ENCODE data around the gene RPP25. TPM values are rescaled to one million over a fixed set of nuclear protein-coding genes. Genes with fewer than 3 reads are reported as not detected.
"Not testable (repeated sequence)": the region's sequence is repeated elsewhere in the genome, so short reads cannot be mapped to it uniquely, and the experiment has no call there.

Gene RPP25
- total RNA-seq, 1 donor from 2014 or later, result 5.4 TPM

DNA sequence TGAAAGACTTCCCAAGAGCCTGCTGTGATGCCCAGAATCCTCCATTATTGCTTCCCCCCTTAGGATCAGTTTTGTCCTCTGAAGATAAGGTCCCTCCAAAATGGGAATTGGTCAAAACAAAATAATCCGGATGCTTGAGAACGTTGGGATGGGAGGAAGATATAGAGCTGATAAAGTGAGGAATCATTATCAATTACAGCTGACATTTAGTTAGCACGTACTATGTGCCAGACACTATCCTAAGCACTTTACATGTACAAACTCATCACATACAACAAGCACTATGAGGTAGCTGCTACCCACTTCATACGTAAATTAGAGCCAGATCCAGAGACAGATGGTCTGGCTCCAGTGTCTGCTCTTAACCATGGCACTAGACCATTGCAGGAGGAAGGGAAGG lies 6.6 kb upstream of the RPP25 start:
- intact Hi-C loops (cut with micrococcal nuclease), result no loop called here

DNA sequence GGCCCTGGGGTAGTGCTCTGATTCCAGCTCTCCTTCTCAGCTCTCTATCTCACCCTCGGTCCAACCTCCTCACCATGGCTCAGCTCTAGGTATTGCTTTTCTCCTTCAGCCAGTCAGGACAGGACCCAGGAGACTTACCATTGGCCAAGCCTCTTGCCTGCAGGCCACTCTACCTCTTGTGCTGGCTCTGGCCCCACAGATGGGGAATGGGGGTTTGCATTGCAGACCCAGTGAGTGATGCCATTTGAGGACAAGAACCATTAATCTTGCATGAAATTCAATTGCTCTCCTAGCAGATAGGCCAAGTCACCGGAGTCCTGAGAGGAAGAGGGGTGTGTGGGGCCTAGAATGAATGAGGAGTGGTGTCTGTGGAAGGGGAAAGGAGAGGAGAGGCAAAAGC lies 6.1 kb upstream of the RPP25 start:
- intact Hi-C loops (cut with micrococcal nuclease), result no loop called here

DNA sequence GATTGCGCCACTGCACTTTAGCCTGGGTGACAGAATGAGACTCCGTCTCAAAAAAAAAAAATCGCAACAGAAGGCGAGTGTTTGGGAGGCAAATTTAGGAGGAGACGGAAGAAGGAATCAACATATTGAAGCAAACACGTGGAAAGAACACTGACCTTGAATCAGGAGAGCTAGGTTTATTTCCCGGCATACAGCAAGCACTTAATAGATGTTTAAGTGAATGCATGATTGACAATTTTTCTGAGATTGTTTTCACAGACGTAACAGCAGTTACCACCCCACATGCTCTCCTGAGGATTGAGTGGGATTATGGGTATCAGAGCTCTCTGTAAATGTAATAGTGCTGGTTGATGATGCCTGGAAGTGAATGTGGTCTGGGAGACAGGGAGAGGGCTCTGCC lies 5.6 kb upstream of the RPP25 start:
- intact Hi-C loops (cut with micrococcal nuclease), result no loop called here

DNA sequence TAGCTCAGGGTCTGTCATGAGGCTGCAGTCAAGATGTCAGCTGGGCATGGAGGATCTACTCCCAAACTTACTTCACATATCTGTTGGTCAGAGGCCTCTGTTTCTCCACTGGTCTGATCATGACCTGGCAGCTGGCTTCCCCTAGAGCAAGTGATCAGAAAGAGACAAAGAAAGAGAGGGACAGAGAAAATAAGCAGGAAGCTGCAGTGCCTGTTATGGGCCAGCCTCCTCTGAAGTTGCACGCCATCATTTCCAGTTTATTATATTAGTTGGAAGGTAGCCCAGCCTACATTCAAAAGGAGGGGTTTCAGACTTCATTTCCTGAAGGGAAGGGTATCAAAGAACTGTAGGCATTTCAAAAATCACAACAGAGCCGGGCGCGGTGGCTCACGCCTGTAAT lies 5.0 kb upstream of the RPP25 start:
- intact Hi-C loops (cut with micrococcal nuclease), result no loop called here

DNA sequence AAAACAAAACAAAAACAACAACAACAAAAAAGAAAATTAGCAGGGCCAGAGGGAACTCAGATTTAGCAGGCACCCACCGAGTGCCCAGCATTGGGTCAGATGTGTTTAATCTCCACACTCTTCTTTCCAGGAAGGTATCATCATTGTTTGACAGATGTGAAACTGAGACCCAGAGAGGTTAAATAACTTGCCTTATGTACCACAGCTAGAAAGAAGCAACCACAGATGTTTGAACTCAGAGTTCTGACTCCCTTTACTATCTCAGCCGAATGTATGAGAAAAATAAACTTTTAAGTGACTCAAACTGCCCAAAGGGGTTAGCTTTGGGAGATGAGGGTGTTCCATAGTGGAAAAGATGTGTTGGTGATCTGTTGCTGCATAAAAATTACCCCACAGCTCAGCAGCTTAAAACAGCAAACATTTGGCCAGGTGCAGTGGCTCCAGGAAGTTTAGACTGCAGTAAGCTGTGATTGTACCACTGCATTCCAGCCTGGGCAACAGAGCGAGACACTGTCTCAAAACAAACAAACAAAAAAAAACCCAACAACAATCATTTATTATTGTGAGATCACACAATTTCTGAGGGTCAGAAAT lies 4.5 kb upstream of the RPP25 start:
- intact Hi-C loops (cut with micrococcal nuclease), result no loop called here

DNA sequence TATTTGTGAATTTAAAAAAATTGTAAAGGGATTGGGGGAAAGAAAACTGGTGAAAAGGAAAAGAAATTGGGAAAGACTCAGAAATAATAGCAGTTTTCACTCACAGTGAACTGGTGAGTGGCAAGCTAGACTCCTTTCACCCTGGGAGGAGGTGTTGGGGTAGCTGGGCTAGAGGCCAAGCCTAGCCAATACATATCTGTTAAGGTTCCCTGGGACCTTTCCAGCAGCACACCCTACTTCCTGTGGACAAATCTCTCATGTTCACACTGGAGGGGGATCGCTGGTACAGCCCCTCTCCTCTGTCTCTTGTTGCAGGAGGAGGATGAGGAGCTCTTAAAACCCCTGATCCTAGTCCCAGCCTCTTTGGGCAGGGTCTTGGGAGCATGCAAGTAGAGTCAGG lies 3.7 kb upstream of the RPP25 start:
- intact Hi-C loops (cut with micrococcal nuclease), result no loop called here

DNA sequence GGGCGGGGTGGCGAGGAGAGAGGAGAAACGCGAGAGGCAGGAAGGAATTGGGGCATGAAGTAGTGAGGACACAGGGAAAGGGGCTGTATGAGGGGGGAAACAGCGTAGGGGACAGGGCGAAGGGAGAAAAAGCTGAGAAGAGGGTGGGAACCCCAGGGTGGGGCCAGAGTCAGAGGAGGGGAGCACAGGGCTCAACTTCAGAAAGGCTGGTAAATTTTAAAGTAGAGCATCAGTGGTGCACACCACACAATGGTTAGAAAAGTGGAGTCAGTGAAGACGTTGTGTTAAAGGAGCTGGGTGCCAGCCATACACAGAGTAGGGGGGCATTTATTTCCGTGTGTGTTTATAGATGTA lies 3.0 kb upstream of the RPP25 start:
- intact Hi-C loops (cut with micrococcal nuclease), result loop anchor here (5.0 to 10.0 kb wide), 3 partner anchors 417 to 685 kb away; partner anchors contain the start of genes ARID3B, IMP3, SIN3A and SNX33

DNA sequence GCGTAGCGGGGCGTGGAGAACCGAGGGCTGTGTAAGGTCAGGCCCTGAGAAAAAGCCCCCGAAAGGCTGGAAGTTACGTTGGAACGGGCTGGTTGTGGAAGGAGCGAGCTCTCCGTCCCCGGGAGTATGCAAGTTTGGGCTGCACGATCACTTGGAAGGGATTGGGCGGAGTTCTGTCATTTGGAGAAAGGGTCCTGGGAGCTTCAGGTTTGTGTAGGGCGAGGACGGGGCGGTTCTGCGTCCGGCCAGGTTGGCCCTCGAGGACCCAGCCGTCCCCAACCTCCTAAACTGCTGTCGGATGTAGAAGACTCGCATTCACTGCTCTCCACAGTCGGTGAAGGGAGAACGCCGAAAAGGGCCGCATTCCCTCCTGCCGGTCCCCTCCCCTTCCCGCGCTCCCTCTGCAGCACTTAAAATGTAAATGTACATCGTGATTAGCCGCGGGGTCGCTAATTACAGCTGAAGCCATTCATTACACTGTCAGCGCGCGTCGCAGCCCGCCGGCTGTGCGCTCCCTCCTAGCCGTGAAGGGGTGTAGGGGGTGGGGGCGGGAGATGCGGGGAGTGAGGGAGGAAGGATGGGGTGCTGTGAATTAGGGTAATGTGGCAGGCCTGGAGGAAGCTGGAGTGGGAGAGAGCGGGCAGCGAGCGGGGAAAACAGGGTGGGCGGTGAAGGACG lies 2.5 kb upstream of the RPP25 start:
- intact Hi-C loops (cut with micrococcal nuclease), result loop anchor here (5.0 to 10.0 kb wide), 3 partner anchors 417 to 686 kb away; partner anchors contain the start of genes ARID3B, IMP3, SIN3A and SNX33

DNA sequence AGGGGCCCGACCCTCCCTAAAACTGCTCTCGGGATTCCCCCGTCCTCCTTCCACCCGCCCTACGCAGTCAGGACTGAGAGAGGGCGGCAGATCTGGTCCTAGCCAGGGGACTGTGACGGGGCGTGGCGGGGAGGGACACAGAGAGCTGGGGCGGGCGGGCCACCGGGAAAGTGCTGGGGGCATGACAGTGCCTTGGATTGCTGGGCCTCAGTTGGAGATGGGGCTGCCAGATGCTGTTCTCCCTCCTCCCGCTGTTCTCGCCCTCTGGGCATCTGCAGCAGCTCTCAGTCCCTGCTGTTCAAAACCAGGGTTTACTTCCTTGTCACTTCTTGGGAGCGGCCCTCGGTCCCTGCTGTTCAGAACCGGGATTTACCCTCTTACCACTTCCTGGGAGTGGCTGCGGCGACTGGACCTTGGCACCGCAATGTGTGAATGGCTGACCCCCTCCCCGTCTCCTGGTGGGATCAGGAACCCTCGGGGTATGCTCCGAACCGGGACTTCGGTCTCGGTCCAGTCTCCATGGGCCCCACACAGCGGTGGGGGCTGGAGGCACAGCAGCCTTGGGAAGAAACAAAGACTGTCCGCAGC lies 1.8 kb upstream of the RPP25 start:
- intact Hi-C loops (cut with micrococcal nuclease), result loop anchor here (5.0 to 10.0 kb wide), 3 partner anchors 416 to 686 kb away; partner anchors contain the start of genes ARID3B, IMP3, SIN3A and SNX33

DNA sequence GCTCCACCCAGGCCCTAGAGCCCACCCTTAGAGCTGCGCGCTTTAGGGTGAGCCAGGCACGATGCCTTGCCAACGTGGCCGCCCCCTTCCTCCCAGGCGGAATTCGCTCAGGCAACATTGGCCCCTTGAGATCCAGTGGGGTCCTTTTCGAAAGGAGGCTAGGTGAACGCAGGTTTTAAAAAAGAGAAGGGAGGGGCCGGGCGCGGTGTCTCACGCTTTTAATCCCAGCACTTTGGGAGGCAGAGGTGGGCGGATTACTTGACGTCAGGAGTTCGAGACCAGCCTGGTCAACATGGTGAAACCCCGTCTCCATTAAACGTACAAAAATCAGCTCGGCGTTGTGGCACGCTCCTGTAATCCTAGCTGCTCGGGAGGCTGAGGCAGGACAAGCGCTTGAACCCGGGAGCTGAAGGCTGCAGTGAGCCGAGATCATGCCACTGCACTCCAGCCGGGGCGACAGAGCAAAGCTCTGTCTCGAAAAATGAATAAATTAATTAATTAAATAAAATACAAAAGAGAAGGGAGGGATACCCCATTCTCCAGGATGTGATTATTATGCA lies 984 bp upstream of the RPP25 start:
- intact Hi-C loops (cut with micrococcal nuclease), result loop anchor here (5.0 to 10.0 kb wide), 3 partner anchors 415 to 687 kb away; partner anchors contain the start of genes ARID3B, IMP3, SIN3A and SNX33

DNA sequence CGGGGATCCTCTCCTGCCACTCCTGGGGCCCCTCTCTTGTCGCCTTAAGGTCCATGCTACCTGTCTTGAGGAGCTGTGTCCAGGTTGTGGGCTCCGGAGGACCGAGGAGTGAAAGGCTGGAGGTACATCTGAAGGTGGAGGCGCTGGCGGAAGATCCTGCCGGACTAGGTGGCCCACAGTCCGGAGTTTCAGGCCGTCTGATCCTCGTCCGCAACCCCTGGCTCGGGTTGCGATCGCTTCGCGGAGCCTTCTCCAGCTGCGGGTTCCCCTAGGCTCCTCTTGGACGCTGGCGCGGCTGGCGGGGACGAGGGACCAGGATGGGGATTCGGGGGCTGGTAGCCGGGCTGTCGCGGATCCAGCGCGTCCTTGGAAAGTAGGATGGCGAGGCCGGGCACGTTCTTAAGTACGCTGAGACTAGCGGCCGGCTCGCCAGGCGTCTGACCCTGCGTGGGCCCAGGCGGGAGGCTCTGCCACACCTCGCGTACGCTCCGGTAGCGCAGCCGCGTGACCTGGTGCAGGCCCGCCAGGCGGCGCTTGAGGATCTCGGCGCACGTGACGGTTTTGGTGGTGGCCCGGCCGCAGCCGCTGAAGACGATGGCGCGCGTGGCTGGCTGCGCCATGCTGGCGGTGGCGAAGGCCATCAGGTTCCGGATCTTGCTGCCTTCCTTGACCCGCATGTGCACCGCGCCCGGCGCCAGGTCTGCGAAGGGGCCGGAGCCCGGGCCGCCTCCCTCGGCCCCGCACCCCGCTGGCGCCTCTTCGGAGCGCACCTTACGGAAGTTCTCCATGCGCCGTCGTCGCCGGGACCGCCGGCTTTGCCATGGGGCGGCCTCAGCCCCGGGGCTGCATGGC lies 550 bp downstream of the RPP25 start:
- intact Hi-C loops (cut with micrococcal nuclease), result loop anchor here (1.0 to 10.0 kb wide), 7 partner anchors 18 to 689 kb away; partner anchors contain the start of genes ARID3B, COX5A, IMP3 and PPCDC

DNA sequence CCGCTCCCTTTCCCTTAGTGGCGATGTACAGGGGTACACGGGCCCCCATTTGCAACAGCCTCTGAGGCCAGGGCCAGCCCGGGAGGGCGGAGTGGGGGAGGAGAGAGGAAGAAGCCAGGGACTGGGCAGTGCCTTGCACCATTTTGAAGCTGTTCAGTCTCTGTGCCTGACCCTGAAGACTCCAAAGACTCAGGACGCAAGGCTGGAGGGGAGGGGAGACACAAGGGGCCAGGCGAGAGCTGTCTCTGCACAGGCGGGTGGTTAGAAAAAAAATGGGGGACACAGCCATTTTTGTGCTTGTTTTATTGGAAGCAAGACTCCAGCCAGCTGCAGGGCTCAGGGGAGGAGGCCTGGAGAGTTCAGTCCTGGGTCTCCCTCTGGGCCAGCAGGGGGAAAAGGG lies 1.6 kb downstream of the RPP25 start:
- intact Hi-C loops (cut with micrococcal nuclease), result loop anchor here (5.0 to 10.0 kb wide), 3 partner anchors 413 to 690 kb away; partner anchors contain the start of genes ARID3B, IMP3, SIN3A and SNX33

DNA sequence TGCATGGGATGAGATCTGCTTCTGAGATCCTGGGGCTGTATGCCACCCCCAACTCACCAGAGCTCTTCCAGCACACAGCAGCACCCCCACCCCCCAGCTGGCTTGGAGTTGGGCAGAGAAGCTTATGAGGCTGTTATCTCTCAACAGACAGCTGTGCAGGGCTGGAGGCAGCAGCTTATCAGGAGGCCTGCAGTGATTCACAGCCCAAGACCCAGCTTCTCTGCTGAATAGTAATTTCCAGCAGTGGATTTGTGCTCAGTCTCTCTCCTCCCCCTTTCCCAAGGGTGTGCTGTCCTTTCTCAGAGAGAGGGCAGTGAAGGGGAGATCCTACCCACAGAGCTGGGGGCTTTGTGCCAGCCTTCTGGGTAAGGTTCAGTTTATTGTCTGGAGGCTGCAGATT lies 2.1 kb downstream of the RPP25 start:
- intact Hi-C loops (cut with micrococcal nuclease), result loop anchor here (10.0 kb wide), 1 partner anchor 690 kb away; the partner anchor contains the start of genes IMP3 and SNX33

DNA sequence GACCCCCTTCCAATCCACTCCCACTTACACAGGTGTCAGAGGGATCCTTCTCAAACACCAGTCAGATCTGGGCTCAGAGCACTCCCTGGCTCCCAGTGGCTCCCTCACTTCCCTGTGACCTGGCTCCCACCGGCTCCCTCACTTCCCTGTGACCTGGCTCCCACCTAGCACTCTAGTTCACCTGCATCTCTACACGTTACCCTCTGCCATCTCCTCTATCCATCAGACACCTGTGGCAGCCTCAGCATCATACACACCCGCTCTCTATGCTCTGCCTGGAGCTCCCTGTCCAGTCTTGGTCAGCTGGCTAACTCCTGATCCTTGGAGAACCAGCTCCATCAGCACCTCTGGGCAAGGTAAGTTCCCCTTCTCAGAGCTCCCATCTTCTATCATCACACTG lies 5.6 kb downstream of the RPP25 start:
- intact Hi-C loops (cut with micrococcal nuclease), result loop anchor here (2.0 to 10.0 kb wide), 3 partner anchors 44 to 694 kb away; partner anchors contain the start of genes FAM219B, IMP3 and SNX33

DNA sequence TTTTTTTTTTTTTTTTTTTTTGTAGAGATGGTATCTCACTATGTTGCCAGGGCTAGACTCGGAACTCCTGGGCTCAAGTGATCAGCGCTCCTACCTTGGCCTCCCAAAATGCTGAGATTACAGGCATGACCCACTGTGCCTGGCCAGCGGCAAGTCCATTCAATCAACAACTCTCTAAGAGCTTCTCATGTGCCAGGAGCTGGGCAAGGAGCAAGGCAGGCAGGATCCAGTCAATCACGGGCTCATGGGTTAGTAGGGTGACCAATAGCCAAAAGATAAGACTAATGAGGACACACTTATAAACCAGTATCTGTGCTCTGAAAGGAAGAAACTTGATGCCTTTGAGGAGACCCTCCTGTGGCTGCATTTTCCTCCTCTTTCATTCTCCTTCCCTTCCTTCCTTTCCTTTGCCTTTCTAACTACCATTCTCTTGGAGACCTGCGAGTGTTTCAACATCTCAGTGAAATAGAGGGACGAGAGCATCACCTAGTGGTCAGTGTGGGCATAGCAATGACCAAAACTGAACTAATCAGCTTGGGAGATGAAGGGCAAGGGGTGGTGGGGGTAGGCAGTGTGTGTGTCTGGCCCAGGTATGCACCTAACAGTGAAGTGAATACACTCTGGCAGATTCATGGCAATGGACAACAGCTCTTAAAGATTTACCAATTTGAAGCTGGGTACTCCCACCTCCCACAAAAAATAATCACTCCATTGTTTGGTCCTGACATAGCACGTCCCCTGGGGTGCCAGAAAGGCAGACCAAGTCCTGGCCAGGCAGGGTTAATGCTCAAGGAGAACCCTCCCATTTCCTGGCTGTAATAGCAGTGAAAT lies 6.3 kb downstream of the RPP25 start:
- intact Hi-C loops (cut with micrococcal nuclease), result loop anchor here (1.0 to 10.0 kb wide), 8 partner anchors 12 to 695 kb away; partner anchors contain the start of genes COX5A, FAM219B, IMP3 and SNX33

DNA sequence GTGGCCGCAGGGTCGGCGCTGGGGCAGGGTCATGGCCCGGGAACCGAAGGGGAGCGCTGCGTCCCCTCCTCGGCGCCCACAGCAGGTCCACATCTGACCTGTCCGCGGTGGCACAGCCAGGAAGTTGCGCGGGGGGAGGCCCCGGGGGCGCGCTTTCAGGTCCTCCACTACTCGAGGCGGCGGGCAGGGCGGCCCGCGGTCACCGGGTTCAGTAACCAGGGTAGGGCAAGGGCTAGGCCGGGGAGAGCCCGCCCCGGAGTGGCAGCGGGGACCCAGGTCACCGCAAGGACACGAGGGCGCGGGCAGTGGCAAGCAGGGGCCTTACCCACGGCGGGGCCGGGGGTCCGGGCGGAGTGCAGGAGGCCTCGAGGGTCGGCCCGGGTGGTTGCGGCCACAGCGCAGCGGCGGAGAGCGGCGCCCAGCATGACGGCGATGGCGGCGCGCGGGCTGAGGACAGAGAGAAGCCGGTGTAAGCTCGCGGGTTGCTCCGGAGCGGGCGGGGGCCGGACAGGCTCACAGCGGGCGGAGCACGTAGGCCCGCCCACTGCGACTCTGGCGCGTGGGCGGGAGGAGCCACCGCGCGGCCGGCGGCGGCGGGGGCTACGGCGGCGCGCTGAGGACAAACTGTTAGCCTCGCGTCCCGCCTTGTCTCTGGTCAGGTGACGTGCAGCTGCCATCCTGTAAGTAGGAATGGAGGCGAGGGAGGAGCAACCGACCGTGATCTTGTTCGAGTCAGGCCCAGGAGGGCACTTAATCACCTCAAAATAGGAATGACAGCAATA lies 18.8 kb downstream of the RPP25 start, which contains the start of gene COX5A:
Gene COX5A (minus strand): TSS at position 484 of the 782 bp plus-strand sequence. CDS start 59 bp downstream, at position 425.
- intact Hi-C loops (cut with micrococcal nuclease), result loop anchor here (1.0 to 2.0 kb wide), 12 partner anchors 13 to 513 kb away; partner anchors contain the start of genes FAM219B, PPCDC, RPP25 and SCAMP2

DNA sequence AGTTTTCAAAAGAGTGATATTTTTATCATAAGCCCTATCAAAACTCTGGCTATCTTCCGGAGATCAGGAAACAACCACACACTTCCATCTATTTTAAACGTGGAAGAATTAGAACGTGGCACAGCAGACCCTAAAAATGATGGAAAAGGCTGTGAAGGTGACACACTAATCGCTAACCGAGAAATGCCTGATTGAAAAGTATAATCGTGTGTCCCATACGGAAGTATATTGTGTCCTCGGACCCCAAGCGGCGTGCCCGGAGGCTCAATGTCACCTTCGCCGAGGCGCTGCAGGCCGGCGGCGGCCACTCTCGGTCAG lies 19.3 kb downstream of the RPP25 start:
- intact Hi-C loops (cut with micrococcal nuclease), result no loop called here

DNA sequence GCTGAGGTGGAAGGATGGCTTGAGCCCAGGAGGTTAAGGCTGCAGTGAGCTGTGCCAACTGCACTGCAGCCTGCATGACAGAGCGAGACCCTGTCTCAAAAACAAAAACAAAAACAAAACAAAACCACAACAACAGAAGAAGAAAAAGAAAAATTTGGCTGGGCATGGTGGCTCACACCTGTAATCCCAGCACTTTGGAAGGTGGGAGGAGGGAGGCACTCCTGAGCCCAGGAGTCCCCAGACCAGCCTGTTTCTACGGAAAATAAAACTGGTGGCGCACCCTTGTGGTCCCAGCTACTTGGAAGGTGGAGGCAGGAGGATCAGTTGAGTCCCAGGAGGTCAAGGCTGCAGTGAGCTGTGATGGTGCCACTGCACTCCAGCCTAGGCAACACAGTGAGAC lies 21.4 kb downstream of the RPP25 start:
- intact Hi-C loops (cut with micrococcal nuclease), result not testable (repeated sequence)

DNA sequence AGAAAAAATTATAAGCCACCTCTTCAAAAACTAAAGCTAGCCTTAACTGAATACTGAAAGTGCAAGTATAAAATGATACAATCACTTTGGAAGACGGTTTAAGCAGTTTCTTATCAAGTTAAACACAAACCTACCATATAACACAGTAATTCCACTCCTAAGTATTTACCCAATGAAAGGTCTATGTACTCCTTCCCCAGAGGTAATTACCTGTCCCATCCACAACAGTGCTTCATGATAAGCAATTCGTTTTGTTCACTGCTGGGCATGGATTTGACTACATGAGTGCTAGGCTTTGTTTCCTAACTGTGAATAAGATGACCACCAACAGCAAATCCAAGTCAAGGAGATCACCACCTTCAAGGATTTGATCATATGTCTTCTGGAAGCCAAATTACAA lies 23.0 kb downstream of the RPP25 start:
- intact Hi-C loops (cut with micrococcal nuclease), result loop anchor here (2.0 kb wide), 1 partner anchor 15 kb away; no protein-coding TSS in a partner anchor

All from T-helper 1 cell treated with Interleukin-12 subunit alpha and Interleukin-12 subunit beta and Interleukin-4 antibody, amounts not matched to agents 30 ng/mL and 1 ng/mL, for 36 hours (primary cell).